Transverse colon (tissue), 4 donors: Measurements from ENCODE around the gene PACRG.

ENCODE experiments used
- CTCF ChIP-seq, 5 experiments: fragments of 200-600 bp in 3 of 5; fragments of 450-650 bp in 2 of 5; sonication (generic) in 3 of 5; IDR thresholded peaks; 1 replicate in 2 of 5; 2 replicates in 3 of 5; pipeline ENCODE4 v1.5.1; 2016 to 2017; ENCODE audit warnings: antibody characterized with exemption in 5 of 5, inconsistent platforms in 3 of 5, mild to moderate bottlenecking in 2 of 5, moderate library complexity in 1 of 5
- EP300 ChIP-seq: sonication (generic); formaldehyde crosslinking; IDR thresholded peaks from one replicate; pipeline ENCODE4 v1.6.1; 2017; ENCODE audit warnings: antibody characterized with exemption, low read depth
- POLR2A ChIP-seq: fragments of 450-650 bp; IDR thresholded peaks from one replicate; pipeline ENCODE4 v1.6.1; 2016; ENCODE audit warnings: antibody characterized with exemption, mild to moderate bottlenecking, moderate library complexity
- POLR2AphosphoS5 ChIP-seq, 3 donors: sonication (generic); formaldehyde crosslinking; IDR thresholded peaks; one replicate each; pipeline ENCODE4 v1.6.1; 2016; ENCODE audit warnings: antibody characterized with exemption in 3 of 3

GRCh38 chr6:162709431-162709830, 18.3 kb upstream of the PACRG start:
- TF ChIP-seq EP300, result no peak
- TF ChIP-seq POLR2A, result no peak
- no peak for TF ChIP-seq CTCF (IDR thresholded peaks at IDR 0.05)
- no peak for TF ChIP-seq POLR2AphosphoS5 (IDR thresholded peaks at IDR 0.05)
